OCI-LY1 (cell line): ENCODE measurements around the gene DNAH12.

Experiments
- H2AFZ ChIP-seq: fragments of 200-600 bp; sonication (generic), shearing (Covaris generic); 2 replicates; pipeline ENCODE4 v1.6.0; 2014; ENCODE audit warnings: antibody characterized with exemption, mild to moderate bottlenecking, low read length
- H3F3A ChIP-seq: fragments of 200-600 bp; sonication (generic), shearing (Covaris generic); 2 replicates; pipeline ENCODE4 v1.6.0; 2014; ENCODE audit warnings: mild to moderate bottlenecking, antibody characterized with exemption, low read length, moderate library complexity; ENCODE audit not compliant: insufficient read depth
- H3K27ac ChIP-seq: fragments of 200-600 bp; sonication (generic); 2 replicates; pipeline ENCODE4 v1.5.1; 2014; ENCODE audit warnings: low read length, mixed run types, mild to moderate bottlenecking, low read depth; ENCODE audit not compliant: poor library complexity, severe bottlenecking
- H3K27me3 ChIP-seq: fragments of 200-600 bp; sonication (generic); 2 replicates; pipeline ENCODE4 v1.6.0; 2014; ENCODE audit warnings: antibody characterized with exemption, mild to moderate bottlenecking, low read length, moderate library complexity; ENCODE audit not compliant: insufficient read depth
- H3K36me3 ChIP-seq: fragments of 200-600 bp; sonication (generic); 2 replicates; pipeline ENCODE4 v1.6.1; 2014; ENCODE audit warnings: mild to moderate bottlenecking, antibody characterized with exemption, low read length, moderate library complexity, mixed read lengths; ENCODE audit not compliant: insufficient read depth
- H3K4me1 ChIP-seq: fragments of 200-600 bp; sonication (generic); 2 replicates; pipeline ENCODE4 v1.5.1; 2014; ENCODE audit warnings: mild to moderate bottlenecking, low read length, moderate library complexity; ENCODE audit not compliant: insufficient read depth, severe bottlenecking
- H3K4me2 ChIP-seq: fragments of 200-600 bp; sonication (generic), shearing (Covaris generic); 2 replicates; pipeline ENCODE4 v1.6.1; 2014; ENCODE audit warnings: low read length
- H3K4me3 ChIP-seq: fragments of 200-600 bp; sonication (generic); 2 replicates; pipeline ENCODE4 v1.5.1; 2014; ENCODE audit warnings: low read length, low read depth, mild to moderate bottlenecking, mixed read lengths; ENCODE audit not compliant: poor library complexity, severe bottlenecking
- H3K79me2 ChIP-seq: fragments of 200-600 bp; shearing (Covaris generic); 2 replicates; pipeline ENCODE4 v1.6.1; 2016; ENCODE audit warnings: mixed run types, low read length, mixed read lengths; ENCODE audit not compliant: insufficient read depth
- H3K9ac ChIP-seq: fragments of 200-600 bp; sonication (generic), shearing (Covaris generic); 2 replicates; pipeline ENCODE4 v1.6.1; 2014; ENCODE audit warnings: mild to moderate bottlenecking, low read length, mixed read lengths
- H3K9me2 ChIP-seq: fragments of 200-600 bp; sonication (generic), shearing (Covaris generic); 2 replicates; pipeline ENCODE4 v1.6.1; 2014; ENCODE audit warnings: low read depth, mild to moderate bottlenecking, low read length, mixed read lengths
- H3K9me3 ChIP-seq: fragments of 200-600 bp; shearing (Covaris generic); 2 replicates; pipeline ENCODE4 v1.6.1; 2014; ENCODE audit warnings: low read length, mixed read lengths
- H4K20me1 ChIP-seq: fragments of 200-600 bp; sonication (generic), shearing (Covaris generic); 2 replicates; pipeline ENCODE4 v1.6.0; 2016; ENCODE audit warnings: mild to moderate bottlenecking, low read length; ENCODE audit not compliant: insufficient read depth
- CTCF ChIP-seq: fragments of 200-600 bp; sonication (generic), shearing (Covaris generic); IDR thresholded peaks from 2 replicates; pipeline ENCODE4 v1.5.1; 2017; ENCODE audit warnings: mild to moderate bottlenecking, antibody characterized with exemption, low read length, moderate library complexity, mixed read lengths
- EZH2 ChIP-seq: fragments of 200-600 bp; sonication (generic), shearing (Covaris generic); IDR thresholded peaks from 2 replicates; pipeline ENCODE4 v1.8.0; 2017; ENCODE audit warnings: borderline replicate concordance, mixed run types, mild to moderate bottlenecking, antibody characterized with exemption, low read length, moderate library complexity, mixed read lengths

Gene DNAH12

GRCh38 chr3:57557085-57557537 is 13.0 kb upstream of the DNAH12 start:
- Histone ChIP-seq H3K4me1 (peaks cover 43% of the 10 kb centered on the region), H3K9me2 (no peaks in the 10 kb centered on the region), H3K9ac (peak overlapping the region; percentile 84), H3F3A (no peaks in the 10 kb centered on the region; the same call in 1 of the 2 replicates), H3K36me3 (peaks cover 42% of the 10 kb centered on the region), H2AFZ (no peak overlapping the region), H3K27me3 (no peaks in the 10 kb centered on the region), H3K9me3 (no peaks in the 10 kb centered on the region), H4K20me1 (no peaks in the 10 kb centered on the region), H3K4me2 (peak overlapping the region; percentile 76), H3K4me3 (peak overlapping the region; percentile 75), H3K27ac (peak overlapping the region; percentile 78), H3K79me2 (peaks cover 51% of the 10 kb centered on the region)
- TF ChIP-seq EZH2 (no peak), CTCF (no peak)

DNA sequence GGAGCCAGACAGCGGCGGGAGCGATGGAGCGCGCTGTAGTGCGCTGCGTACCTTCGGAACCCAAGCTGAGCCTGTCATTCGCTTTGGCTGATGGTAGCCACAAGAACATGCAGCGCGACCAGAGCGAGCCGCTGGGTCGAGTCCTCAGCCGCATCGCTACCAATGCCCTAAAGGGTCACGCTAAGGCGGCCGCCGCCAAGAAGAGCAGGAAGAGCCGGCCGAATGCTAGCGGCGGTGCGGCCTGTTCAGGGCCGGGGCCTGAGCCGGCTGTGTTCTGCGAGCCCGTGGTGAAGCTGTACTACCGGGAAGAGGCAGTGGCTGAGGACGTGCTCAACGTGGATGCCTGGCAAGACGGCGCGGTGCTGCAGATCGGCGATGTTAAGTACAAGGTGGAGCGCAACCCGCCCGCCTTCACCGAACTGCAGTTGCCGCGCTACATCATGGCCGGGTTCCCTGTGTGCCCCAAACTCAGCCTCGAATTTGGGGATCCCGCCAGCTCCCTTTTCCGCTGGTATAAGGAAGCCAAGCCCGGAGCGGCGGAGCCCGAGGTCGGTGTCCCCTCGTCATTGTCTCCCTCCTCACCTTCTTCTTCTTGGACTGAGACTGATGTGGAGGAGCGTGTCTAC is 12.4 kb upstream of the DNAH12 start:
- H3K4me3 ChIP-seq = peak overlapping the region; percentile 75
- H3K27ac ChIP-seq = peak overlapping the region; percentile 78
- no peaks in the 10 kb centered on the region for H3K9me2 ChIP-seq
- H3F3A ChIP-seq = no peaks in the 10 kb centered on the region
- H3K27me3 ChIP-seq = no peaks in the 10 kb centered on the region
- peak overlapping the region; percentile 76 for H3K4me2 ChIP-seq
- TF ChIP-seq EZH2 (no peak), CTCF (no peak)
- peaks cover 36% of the 10 kb centered on the region for H3K36me3 ChIP-seq
- no peak overlapping the region for H2AFZ ChIP-seq
- peak overlapping the region; percentile 84 for H3K9ac ChIP-seq
- peaks cover 45% of the 10 kb centered on the region for H3K79me2 ChIP-seq
- no peaks in the 10 kb centered on the region for H3K9me3 ChIP-seq
- no peaks in the 10 kb centered on the region for H4K20me1 ChIP-seq
- H3K4me1 ChIP-seq = peaks cover 40% of the 10 kb centered on the region

DNA sequence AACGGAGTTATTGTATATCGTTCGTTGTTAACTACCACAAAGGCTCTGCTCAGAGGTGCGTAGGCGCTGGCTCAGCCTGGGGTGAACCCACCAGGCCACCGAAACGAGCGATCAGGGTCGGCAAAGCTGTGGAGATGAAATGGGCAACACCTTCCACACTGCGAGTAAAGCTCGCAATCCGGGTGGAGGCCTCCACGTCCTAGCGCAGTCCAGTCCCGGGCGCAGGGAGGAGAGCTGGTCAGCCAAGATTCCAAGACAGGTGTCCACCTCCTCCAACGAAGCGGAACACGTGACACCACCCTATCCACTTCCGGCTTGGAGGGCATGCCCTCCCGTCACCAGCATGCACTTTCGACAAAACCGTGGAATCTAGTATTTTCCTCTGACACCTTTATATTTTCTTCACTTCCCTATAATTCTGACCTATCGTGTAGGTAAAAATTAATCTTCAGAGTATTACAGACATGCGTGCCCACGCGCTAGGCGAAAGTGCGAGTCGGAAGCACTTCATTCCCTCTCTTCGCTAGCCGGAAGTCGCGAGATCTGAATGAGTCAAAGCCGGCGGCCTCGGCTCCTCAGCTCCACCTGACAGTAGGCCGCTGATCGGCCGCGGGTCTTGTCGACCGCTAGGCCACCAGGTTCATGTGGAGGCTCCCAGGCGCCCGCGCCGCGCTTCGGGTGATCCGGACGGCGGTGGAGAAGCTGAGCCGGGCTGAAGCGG is 11.8 kb upstream of the DNAH12 start, which contains the start of gene PDE12:
Gene PDE12 (plus strand): TSS at position 537 of the 721 bp plus-strand sequence. CDS start 106 bp downstream, at position 643.
- TF ChIP-seq CTCF (no peak), EZH2 (no peak)
- H2AFZ ChIP-seq = no peak within 1 kb of the TSS
- H4K20me1 ChIP-seq = no peaks in the 10 kb centered on the region
- peak within 1 kb of the TSS; percentile 78 for H3K27ac ChIP-seq
- peak within 1 kb of the TSS; percentile 75 for H3K4me3 ChIP-seq
- H3K9me2 ChIP-seq = no peaks in the 10 kb centered on the region
- peak within 1 kb of the TSS; percentile 76 for H3K4me2 ChIP-seq
- no peaks in the 10 kb centered on the region for H3F3A ChIP-seq
- H3K79me2 ChIP-seq = peaks cover 39% of the 10 kb centered on the region
- H3K9ac ChIP-seq = peak within 1 kb of the TSS; percentile 84
- no peaks in the 10 kb centered on the region for H3K27me3 ChIP-seq
- peaks cover 35% of the 10 kb centered on the region for H3K4me1 ChIP-seq
- H3K36me3 ChIP-seq = peaks cover 32% of the 10 kb centered on the region
- no peaks in the 10 kb centered on the region for H3K9me3 ChIP-seq
